ENCODE data around the gene MGST3.

DNA sequence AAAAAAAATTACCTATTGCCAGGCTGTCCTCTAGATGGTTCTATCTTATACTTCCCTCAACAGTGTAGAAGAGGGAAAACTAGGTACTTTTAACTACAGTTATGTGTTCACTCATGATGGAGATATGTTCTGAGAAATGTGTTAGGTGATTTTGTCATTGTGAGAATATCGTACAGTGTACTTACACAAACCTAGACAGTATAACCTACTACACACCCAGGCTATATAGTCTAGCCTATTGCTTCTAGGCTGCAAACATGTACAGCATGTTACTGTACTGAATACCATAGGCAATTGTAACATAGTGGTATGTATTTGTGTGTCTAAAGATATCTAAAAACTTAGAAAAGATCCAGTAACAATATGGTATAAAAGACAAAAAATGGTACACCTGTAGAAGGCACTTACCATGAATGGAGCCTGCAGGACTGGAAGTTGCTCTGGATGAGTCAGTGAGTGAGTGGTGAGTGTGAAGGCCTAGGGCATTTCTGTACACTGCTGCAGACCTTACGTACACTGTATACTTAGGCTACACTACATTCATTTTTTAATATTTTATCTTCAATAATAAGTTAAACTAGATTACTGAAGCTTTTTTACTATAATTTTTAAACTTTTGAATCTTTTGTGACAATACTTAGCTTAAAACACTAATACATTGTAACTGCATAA lies 13.2 kb downstream of the MGST3 start:
- TF ChIP-seq, protein P1, sequence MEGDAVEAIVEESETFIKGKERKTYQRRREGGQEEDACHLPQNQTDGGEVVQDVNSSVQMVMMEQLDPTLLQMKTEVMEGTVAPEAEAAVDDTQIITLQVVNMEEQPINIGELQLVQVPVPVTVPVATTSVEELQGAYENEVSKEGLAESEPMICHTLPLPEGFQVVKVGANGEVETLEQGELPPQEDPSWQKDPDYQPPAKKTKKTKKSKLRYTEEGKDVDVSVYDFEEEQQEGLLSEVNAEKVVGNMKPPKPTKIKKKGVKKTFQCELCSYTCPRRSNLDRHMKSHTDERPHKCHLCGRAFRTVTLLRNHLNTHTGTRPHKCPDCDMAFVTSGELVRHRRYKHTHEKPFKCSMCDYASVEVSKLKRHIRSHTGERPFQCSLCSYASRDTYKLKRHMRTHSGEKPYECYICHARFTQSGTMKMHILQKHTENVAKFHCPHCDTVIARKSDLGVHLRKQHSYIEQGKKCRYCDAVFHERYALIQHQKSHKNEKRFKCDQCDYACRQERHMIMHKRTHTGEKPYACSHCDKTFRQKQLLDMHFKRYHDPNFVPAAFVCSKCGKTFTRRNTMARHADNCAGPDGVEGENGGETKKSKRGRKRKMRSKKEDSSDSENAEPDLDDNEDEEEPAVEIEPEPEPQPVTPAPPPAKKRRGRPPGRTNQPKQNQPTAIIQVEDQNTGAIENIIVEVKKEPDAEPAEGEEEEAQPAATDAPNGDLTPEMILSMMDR (IDR thresholded peaks at IDR 0.05): no peak
- no peak for TF ChIP-seq POLR2A (IDR thresholded peaks at IDR 0.05)

All from body of pancreas (tissue), 4 donors.